Neural cell (in vitro differentiated cells): Measurements from ENCODE around the gene CACNA1C. TPM values are rescaled to one million over a fixed set of nuclear protein-coding genes. Genes with fewer than 3 reads are reported as not detected.

ENCODE experiments used
- H2AFZ ChIP-seq: fragments of 200-600, 300-800 bp; sonication (generic), shearing (Covaris generic); 2 replicates; pipeline ENCODE4 v1.6.0; 2014; ENCODE audit warnings: low read depth, mild to moderate bottlenecking, antibody characterized with exemption, low read length, moderate library complexity
- H3F3A ChIP-seq: fragments of 200-600 bp; shearing (Covaris generic); 2 replicates; pipeline ENCODE4 v1.6.1; 2016; ENCODE audit warnings: mild to moderate bottlenecking, moderate library complexity, mixed read lengths, antibody characterized with exemption, low read length; ENCODE audit not compliant: insufficient read depth, poor library complexity, severe bottlenecking
- H3K27ac ChIP-seq: fragments of 200-600, 300-800 bp; sonication (generic), shearing (Covaris generic); 2 replicates; pipeline ENCODE4 v1.5.1; 2014; ENCODE audit warnings: mild to moderate bottlenecking, low read length, moderate library complexity
- H3K27me3 ChIP-seq: fragments of 300-800, 200-600 bp; sonication (generic), shearing (Covaris generic); 2 replicates; pipeline ENCODE4 v1.6.0; 2014; ENCODE audit warnings: mild to moderate bottlenecking, low read depth, low read length, moderate library complexity; ENCODE audit not compliant: insufficient read depth
- H3K36me3 ChIP-seq: fragments of 300-800, 200-600 bp; sonication (generic), shearing (Covaris generic); 2 replicates; pipeline ENCODE4 v1.5.1; 2014; ENCODE audit warnings: mild to moderate bottlenecking, antibody characterized with exemption, low read length, moderate library complexity; ENCODE audit not compliant: insufficient read depth
- H3K4me2 ChIP-seq: fragments of 300-800, 200-600 bp; sonication (generic), shearing (Covaris generic); 2 replicates; pipeline ENCODE4 v1.6.0; 2014; ENCODE audit warnings: mild to moderate bottlenecking, low read length
- H3K4me3 ChIP-seq: fragments of 300-800, 200-600 bp; sonication (generic), shearing (Covaris generic); 2 replicates; pipeline ENCODE4 v1.5.1; 2014; ENCODE audit warnings: mild to moderate bottlenecking, low read length, moderate library complexity
- H3K79me2 ChIP-seq: fragments of 200-600 bp; shearing (Covaris generic); replicated peaks from 2 replicates; pipeline ENCODE4 v1.6.0; 2014; ENCODE audit warnings: mild to moderate bottlenecking, low read length, moderate library complexity; ENCODE audit not compliant: insufficient read depth
- H3K9ac ChIP-seq: fragments of 300-800, 200-600 bp; sonication (generic), shearing (Covaris generic); 2 replicates; pipeline ENCODE4 v1.6.1; 2016; ENCODE audit warnings: mild to moderate bottlenecking, low read length, mixed read lengths
- H3K9me2 ChIP-seq: fragments of 200-600 bp; shearing (Covaris generic); 2 replicates; pipeline ENCODE4 v1.6.1; 2016; ENCODE audit warnings: mild to moderate bottlenecking, low read length, mixed read lengths; ENCODE audit not compliant: insufficient read depth
- H3K9me3 ChIP-seq: fragments of 200-600, 300-800 bp; sonication (generic), shearing (Covaris generic); 2 replicates; pipeline ENCODE4 v1.6.1; 2016; ENCODE audit warnings: mild to moderate bottlenecking, mixed run types, low read length, moderate library complexity, mixed read lengths
- H4K20me1 ChIP-seq: fragments of 200-600 bp; shearing (Covaris generic); 2 replicates; pipeline ENCODE4 v1.6.1; 2016; ENCODE audit warnings: mild to moderate bottlenecking, mixed run types; ENCODE audit not compliant: insufficient read depth
- EP300 ChIP-seq: fragments of 450-650 bp; conservative IDR thresholded peaks from 2 replicates; pipeline ENCODE4 v1.6.1; 2014; ENCODE audit warnings: antibody characterized with exemption, mild to moderate bottlenecking, moderate library complexity; ENCODE audit not compliant: poor library complexity, severe bottlenecking
- EZH2 ChIP-seq: fragments of 200-600, 300-800 bp; shearing (Covaris generic), sonication (generic); IDR thresholded peaks from 2 replicates; pipeline ENCODE4 v1.6.1; 2014; ENCODE audit warnings: antibody characterized with exemption, low read length, borderline replicate concordance, mild to moderate bottlenecking; ENCODE audit not compliant: insufficient read depth, poor library complexity, severe bottlenecking
- MXI1 ChIP-seq: fragments of 450-650 bp; conservative IDR thresholded peaks from 2 replicates; pipeline ENCODE4 v1.6.1; 2014; ENCODE audit warnings: antibody characterized with exemption, mild to moderate bottlenecking; ENCODE audit not compliant: poor library complexity, severe bottlenecking
- POLR2AphosphoS5 ChIP-seq: IDR thresholded peaks from 2 replicates; pipeline ENCODE4 v1.6.1; 2012
- RAD21 ChIP-seq: fragments of 450-650 bp; conservative IDR thresholded peaks from 2 replicates; pipeline ENCODE4 v1.6.1; 2014; ENCODE audit warnings: antibody characterized with exemption, mild to moderate bottlenecking, moderate library complexity
- SMC3 ChIP-seq: fragments of 450-650 bp; conservative IDR thresholded peaks from 2 replicates; pipeline ENCODE4 v1.6.1; 2014; ENCODE audit warnings: antibody characterized with exemption, mild to moderate bottlenecking, moderate library complexity; ENCODE audit not compliant: poor library complexity
- TAF1 ChIP-seq: IDR thresholded peaks from 2 replicates; pipeline ENCODE4 v1.6.1; 2012; ENCODE audit warnings: low read depth
- polyA plus RNA-seq: library from polyadenylated mRNA; depleted of rRNA; stranded (reverse); fragments of >200 nt; gene quantifications from 2 replicates; pipeline ENCODE4 v1.2.3, GENCODE V29; 2014
- TF ChIP-seq, protein P1 (sequence below): IDR thresholded peaks from 2 replicates; pipeline ENCODE4 v1.6.1; 2012; ENCODE audit warnings: borderline replicate concordance
- TF ChIP-seq, protein P2 (sequence below): fragments of 450-650 bp; IDR thresholded peaks from 2 replicates; pipeline ENCODE4 v1.5.1; 2014; ENCODE audit warnings: antibody characterized with exemption, mild to moderate bottlenecking, moderate library complexity; ENCODE audit not compliant: poor library complexity, severe bottlenecking

The CACNA1C gene
- polyA plus RNA-seq, 1 donor from 2014 or later: 9.7 TPM

DNA sequence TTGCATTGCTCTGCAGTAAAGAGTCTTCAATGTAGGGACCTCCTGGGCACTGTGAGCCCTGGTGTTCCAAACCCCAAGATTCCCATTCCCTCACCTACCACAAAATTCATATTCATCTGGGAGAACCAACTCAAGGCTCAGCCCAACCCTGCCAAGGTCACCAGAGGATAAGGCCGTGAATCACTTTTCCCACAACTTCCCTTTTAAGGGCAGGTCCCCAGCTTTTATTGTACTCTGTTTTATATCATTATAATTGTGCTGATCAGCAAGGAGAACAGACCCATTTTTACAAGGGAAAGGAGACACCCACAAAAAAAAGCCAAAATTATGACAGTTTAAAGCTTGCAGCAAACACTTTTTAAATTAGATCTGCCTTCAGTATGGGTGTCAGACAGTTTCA, 379.0 kb downstream of the CACNA1C start:
- Histone ChIP-seq H4K20me1 (no peaks in the 10 kb centered on the region), H3K4me2 (no peak overlapping the region), H3K4me3 (no peak overlapping the region), H3F3A (no peaks in the 10 kb centered on the region), H3K9me2 (no peaks in the 10 kb centered on the region), H3K9ac (no peak overlapping the region), H3K27ac (no peak overlapping the region), H3K27me3 (no peaks in the 10 kb centered on the region), H3K36me3 (no peaks in the 10 kb centered on the region), H3K9me3 (no peaks in the 10 kb centered on the region), H3K79me2 (no peaks in the 10 kb centered on the region), H2AFZ (no peak overlapping the region)
- no peak for TF ChIP-seq SMC3
- TF ChIP-seq MXI1: no peak
- TF ChIP-seq EZH2: no peak
- TF ChIP-seq, protein P1, sequence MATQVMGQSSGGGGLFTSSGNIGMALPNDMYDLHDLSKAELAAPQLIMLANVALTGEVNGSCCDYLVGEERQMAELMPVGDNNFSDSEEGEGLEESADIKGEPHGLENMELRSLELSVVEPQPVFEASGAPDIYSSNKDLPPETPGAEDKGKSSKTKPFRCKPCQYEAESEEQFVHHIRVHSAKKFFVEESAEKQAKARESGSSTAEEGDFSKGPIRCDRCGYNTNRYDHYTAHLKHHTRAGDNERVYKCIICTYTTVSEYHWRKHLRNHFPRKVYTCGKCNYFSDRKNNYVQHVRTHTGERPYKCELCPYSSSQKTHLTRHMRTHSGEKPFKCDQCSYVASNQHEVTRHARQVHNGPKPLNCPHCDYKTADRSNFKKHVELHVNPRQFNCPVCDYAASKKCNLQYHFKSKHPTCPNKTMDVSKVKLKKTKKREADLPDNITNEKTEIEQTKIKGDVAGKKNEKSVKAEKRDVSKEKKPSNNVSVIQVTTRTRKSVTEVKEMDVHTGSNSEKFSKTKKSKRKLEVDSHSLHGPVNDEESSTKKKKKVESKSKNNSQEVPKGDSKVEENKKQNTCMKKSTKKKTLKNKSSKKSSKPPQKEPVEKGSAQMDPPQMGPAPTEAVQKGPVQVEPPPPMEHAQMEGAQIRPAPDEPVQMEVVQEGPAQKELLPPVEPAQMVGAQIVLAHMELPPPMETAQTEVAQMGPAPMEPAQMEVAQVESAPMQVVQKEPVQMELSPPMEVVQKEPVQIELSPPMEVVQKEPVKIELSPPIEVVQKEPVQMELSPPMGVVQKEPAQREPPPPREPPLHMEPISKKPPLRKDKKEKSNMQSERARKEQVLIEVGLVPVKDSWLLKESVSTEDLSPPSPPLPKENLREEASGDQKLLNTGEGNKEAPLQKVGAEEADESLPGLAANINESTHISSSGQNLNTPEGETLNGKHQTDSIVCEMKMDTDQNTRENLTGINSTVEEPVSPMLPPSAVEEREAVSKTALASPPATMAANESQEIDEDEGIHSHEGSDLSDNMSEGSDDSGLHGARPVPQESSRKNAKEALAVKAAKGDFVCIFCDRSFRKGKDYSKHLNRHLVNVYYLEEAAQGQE: no peak
- no peak for TF ChIP-seq POLR2AphosphoS5
- TF ChIP-seq RAD21: no peak
- TF ChIP-seq, protein P2, sequence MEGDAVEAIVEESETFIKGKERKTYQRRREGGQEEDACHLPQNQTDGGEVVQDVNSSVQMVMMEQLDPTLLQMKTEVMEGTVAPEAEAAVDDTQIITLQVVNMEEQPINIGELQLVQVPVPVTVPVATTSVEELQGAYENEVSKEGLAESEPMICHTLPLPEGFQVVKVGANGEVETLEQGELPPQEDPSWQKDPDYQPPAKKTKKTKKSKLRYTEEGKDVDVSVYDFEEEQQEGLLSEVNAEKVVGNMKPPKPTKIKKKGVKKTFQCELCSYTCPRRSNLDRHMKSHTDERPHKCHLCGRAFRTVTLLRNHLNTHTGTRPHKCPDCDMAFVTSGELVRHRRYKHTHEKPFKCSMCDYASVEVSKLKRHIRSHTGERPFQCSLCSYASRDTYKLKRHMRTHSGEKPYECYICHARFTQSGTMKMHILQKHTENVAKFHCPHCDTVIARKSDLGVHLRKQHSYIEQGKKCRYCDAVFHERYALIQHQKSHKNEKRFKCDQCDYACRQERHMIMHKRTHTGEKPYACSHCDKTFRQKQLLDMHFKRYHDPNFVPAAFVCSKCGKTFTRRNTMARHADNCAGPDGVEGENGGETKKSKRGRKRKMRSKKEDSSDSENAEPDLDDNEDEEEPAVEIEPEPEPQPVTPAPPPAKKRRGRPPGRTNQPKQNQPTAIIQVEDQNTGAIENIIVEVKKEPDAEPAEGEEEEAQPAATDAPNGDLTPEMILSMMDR: no peak
- TF ChIP-seq TAF1: no peak
- no peak for TF ChIP-seq EP300

DNA sequence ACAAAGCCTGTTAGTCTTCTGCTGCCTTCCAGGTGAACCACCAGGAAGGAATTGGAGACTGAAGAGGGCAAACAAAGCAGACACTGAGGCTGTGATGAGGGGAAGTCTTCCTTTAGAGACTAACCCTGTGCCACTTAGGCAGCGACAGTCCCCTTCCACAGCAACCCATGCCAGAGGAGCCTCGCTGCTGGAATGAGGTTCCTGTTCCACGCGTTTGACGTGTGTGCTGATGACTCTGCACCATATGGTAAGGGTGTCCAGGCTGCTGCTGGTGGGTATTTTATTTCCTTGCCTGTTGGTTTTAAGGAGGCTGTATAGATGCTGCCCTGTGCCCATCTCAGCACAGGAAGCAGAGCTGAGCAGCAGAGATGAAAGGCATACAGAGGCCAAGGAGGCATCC, 380.1 kb downstream of the CACNA1C start:
- Histone ChIP-seq H3F3A (no peaks in the 10 kb centered on the region), H3K79me2 (no peaks in the 10 kb centered on the region), H3K9me3 (no peaks in the 10 kb centered on the region), H2AFZ (no peak overlapping the region), H3K4me2 (no peak overlapping the region), H3K9ac (no peak overlapping the region), H3K27ac (no peak overlapping the region), H3K27me3 (no peaks in the 10 kb centered on the region), H3K9me2 (no peaks in the 10 kb centered on the region), H4K20me1 (no peaks in the 10 kb centered on the region), H3K4me3 (no peak overlapping the region), H3K36me3 (no peaks in the 10 kb centered on the region)
- TF ChIP-seq, protein P1: no peak
- TF ChIP-seq, protein P2: no peak
- TF ChIP-seq MXI1: no peak
- no peak for TF ChIP-seq EP300
- no peak for TF ChIP-seq SMC3
- no peak for TF ChIP-seq POLR2AphosphoS5
- TF ChIP-seq RAD21: no peak
- TF ChIP-seq EZH2: no peak
- no peak for TF ChIP-seq TAF1
